Uterus (tissue), 2 donors: Measurements from ENCODE around the gene MAPK11.

ENCODE experiments used
- POLR2A ChIP-seq, 2 donors: fragments of 450-650 bp; IDR thresholded peaks; one replicate each; pipeline ENCODE4 v1.6.1; 2016; ENCODE audit warnings: antibody characterized with exemption in 2 of 2, mild to moderate bottlenecking in 1 of 2, moderate library complexity in 1 of 2
- TF ChIP-seq, protein P1 (sequence below), 4 experiments: fragments of 200-600 bp in 2 of 4; fragments of 450-650 bp in 2 of 4; sonication (generic) in 2 of 4; IDR thresholded peaks; one replicate each; pipeline ENCODE4 v1.5.1; 2016 to 2019; ENCODE audit warnings: antibody characterized with exemption in 4 of 4, mild to moderate bottlenecking in 2 of 4, moderate library complexity in 1 of 4

DNA sequence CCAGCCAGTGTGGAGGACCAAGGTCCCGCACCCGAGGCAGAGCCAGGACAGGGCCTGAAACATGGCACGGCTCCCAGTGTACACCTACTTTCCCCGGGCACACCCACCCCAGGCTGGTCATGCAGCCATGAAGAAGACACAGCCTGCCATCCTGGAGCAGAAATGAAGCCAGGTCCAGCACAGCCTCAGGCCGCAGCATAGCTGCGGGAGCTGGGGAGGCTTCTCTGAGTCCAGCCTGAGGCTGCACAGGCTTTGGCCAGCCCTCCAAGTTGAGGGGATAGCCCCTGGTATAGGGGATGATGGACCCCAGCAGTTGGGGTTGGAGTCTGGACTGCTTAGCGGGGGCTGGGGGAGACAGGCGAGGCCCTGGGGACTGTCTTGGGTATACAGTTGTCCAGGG, 16.2 kb downstream of the MAPK11 start:
- TF ChIP-seq, protein P1, sequence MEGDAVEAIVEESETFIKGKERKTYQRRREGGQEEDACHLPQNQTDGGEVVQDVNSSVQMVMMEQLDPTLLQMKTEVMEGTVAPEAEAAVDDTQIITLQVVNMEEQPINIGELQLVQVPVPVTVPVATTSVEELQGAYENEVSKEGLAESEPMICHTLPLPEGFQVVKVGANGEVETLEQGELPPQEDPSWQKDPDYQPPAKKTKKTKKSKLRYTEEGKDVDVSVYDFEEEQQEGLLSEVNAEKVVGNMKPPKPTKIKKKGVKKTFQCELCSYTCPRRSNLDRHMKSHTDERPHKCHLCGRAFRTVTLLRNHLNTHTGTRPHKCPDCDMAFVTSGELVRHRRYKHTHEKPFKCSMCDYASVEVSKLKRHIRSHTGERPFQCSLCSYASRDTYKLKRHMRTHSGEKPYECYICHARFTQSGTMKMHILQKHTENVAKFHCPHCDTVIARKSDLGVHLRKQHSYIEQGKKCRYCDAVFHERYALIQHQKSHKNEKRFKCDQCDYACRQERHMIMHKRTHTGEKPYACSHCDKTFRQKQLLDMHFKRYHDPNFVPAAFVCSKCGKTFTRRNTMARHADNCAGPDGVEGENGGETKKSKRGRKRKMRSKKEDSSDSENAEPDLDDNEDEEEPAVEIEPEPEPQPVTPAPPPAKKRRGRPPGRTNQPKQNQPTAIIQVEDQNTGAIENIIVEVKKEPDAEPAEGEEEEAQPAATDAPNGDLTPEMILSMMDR (IDR thresholded peaks at IDR 0.05), result no peak
- no peak for TF ChIP-seq POLR2A (IDR thresholded peaks at IDR 0.05)
